A673 (cell line): Measurements from ENCODE around the gene APOC3. TPM values are rescaled to one million over a fixed set of nuclear protein-coding genes. Genes with fewer than 3 reads are reported as not detected.

Source experiments
- BruUV-seq: library from RNA; stranded (reverse); fragments of 400-500 nt; replicated peaks from 2 replicates; lab custom pipeline; 2021; lab: Mats Ljungman, UMichigan
- CTCF ChIA-PET: fragments of 300-600 bp; sonication (Branson Sonifier 250); formaldehyde crosslinking; loops from one replicate; lab custom pipeline; 2022; ENCODE audit warnings: antibody characterized with exemption; lab: Charles Lee
- POLR2A ChIA-PET: fragments of 300-600 bp; sonication (Branson Sonifier 250); formaldehyde crosslinking; loops from one replicate; lab custom pipeline; 2022; ENCODE audit warnings: antibody characterized with exemption; ENCODE audit not compliant: low non-redundant PET; lab: Charles Lee
- DNase-seq: peaks from one replicate; pipeline ENCODE4 v3.0.0-alpha.2; 2015; ENCODE audit warnings: low spot score
- H3K27ac ChIP-seq: fragments of 200-600 bp; sonication (generic); 2 replicates; pipeline ENCODE4 v1.5.1; 2016; ENCODE audit warnings: mixed run types, low read depth, mild to moderate bottlenecking, mixed read lengths, antibody characterized with exemption, low read length; ENCODE audit not compliant: poor library complexity, severe bottlenecking
- H3K27me3 ChIP-seq: fragments of 200-600 bp; sonication (generic); replicated peaks from 2 replicates; pipeline ENCODE4 v1.6.1; 2017; ENCODE audit warnings: mixed run types, low read depth, mild to moderate bottlenecking, mixed read lengths, antibody characterized with exemption, low read length; ENCODE audit not compliant: insufficient read depth, poor library complexity
- H3K36me3 ChIP-seq: fragments of 200-600 bp; sonication (generic); 2 replicates; pipeline ENCODE4 v1.6.1; 2016; ENCODE audit warnings: mixed run types, mild to moderate bottlenecking, mixed read lengths, antibody characterized with exemption, low read length; ENCODE audit not compliant: insufficient read depth, poor library complexity, severe bottlenecking
- H3K4me1 ChIP-seq: fragments of 200-600 bp; sonication (generic); 2 replicates; pipeline ENCODE4 v1.6.1; 2017; ENCODE audit warnings: mixed run types, mild to moderate bottlenecking, mixed read lengths, antibody characterized with exemption, low read length; ENCODE audit not compliant: insufficient read depth, poor library complexity, severe bottlenecking
- H3K4me3 ChIP-seq: fragments of 200-600 bp; sonication (generic); 2 replicates; pipeline ENCODE4 v1.5.1; 2016; ENCODE audit warnings: low read depth, mixed run types, mild to moderate bottlenecking, mixed read lengths, low read length; ENCODE audit not compliant: poor library complexity, severe bottlenecking
- H3K9me3 ChIP-seq: fragments of 200-600 bp; sonication (generic); 2 replicates; pipeline ENCODE4 v1.6.1; 2016; ENCODE audit warnings: mixed run types, low read depth, mild to moderate bottlenecking, mixed read lengths, antibody characterized with exemption, low read length; ENCODE audit not compliant: poor library complexity, severe bottlenecking
- CTCF ChIP-seq: fragments of 300-800, 200-600 bp; sonication (generic); conservative IDR thresholded peaks from 2 replicates; pipeline ENCODE4 v1.5.1; 2017; ENCODE audit warnings: low read depth, mild to moderate bottlenecking, antibody characterized with exemption, low read length, moderate library complexity, mixed read lengths
- EZH2 ChIP-seq: fragments of 200-600 bp; sonication (generic); IDR thresholded peaks from 2 replicates; pipeline ENCODE4 v1.6.1; 2017; ENCODE audit warnings: borderline replicate concordance, low read depth, mild to moderate bottlenecking, mixed read lengths, antibody characterized with exemption, low read length; ENCODE audit not compliant: poor library complexity, severe bottlenecking
- intact Hi-C: fragments of 100-400 bp; cut with micrococcal nuclease; formaldehyde crosslinking; loops from one replicate; pipeline ENCODE4 v1.10.0; 2022; ENCODE audit not compliant: unreplicated experiment
- total RNA-seq: library from RNA; stranded (reverse); gene quantifications from 2 replicates; pipeline ENCODE4 v1.2.3, GENCODE V29; 2021

APOC3 gene
- total RNA-seq, 1 experiment from 2014 or later = not detected

- DNase-seq = no peak
- ChIA-PET POLR2A (interaction anchor here (0.7 kb wide), 1 partner anchor 146 kb away, joined by 3 read pairs; no protein-coding TSS in a partner anchor), CTCF (interaction anchor here (0.6 kb wide), 1 partner anchor 296 kb away, joined by 3 read pairs; no protein-coding TSS in a partner anchor)
- Histone ChIP-seq H3K27ac (peak overlapping the region; percentile 72), H3K4me3 (no peak overlapping the region), H3K9me3 (no peaks in the 10 kb centered on the region), H3K4me1 (peaks cover 35% of the 10 kb centered on the region), H3K27me3 (no peaks in the 10 kb centered on the region), H3K36me3 (peaks cover 35% of the 10 kb centered on the region)
- TF ChIP-seq CTCF = no peak
- TF ChIP-seq EZH2 = no peak
- intact Hi-C loops = no loop called here
- BruUV-seq = no TSS peak
Observed at GRCh38 chr11:116852261-116853031, 22.7 kb downstream of the APOC3 start.

- Histone ChIP-seq H3K4me3 (no peak overlapping the region), H3K36me3 (peaks cover 38% of the 10 kb centered on the region), H3K27ac (peak overlapping the region; percentile 72), H3K9me3 (no peaks in the 10 kb centered on the region), H3K4me1 (peaks cover 35% of the 10 kb centered on the region), H3K27me3 (no peaks in the 10 kb centered on the region)
- BruUV-seq = no TSS peak
- TF ChIP-seq EZH2 (no peak), CTCF (no peak)
- DNase-seq = peak; percentile 78
- CTCF ChIA-PET = no interaction called here
- POLR2A ChIA-PET = no interaction called here
- intact Hi-C loops = no loop called here
Observed at GRCh38 chr11:116853461-116854073, 23.9 kb downstream of the APOC3 start.

- CTCF ChIA-PET = no interaction called here
- no peaks in the 10 kb centered on the region for H3K27me3 ChIP-seq
- POLR2A ChIA-PET = no interaction called here
- H3K9me3 ChIP-seq = no peaks in the 10 kb centered on the region
- H3K4me1 ChIP-seq = peaks cover 35% of the 10 kb centered on the region
- no TSS peak for BruUV-seq
- DNase-seq = no peak
- H3K36me3 ChIP-seq = peaks cover 46% of the 10 kb centered on the region
- TF ChIP-seq EZH2 = no peak
- TF ChIP-seq CTCF = no peak
- intact Hi-C loops = no loop called here
- H3K4me3 ChIP-seq = no peak overlapping the region
- H3K27ac ChIP-seq = no peak overlapping the region
Observed at GRCh38 chr11:116855413-116855812, 25.7 kb downstream of the APOC3 start.
